SU-DHL-6 (cell line): ENCODE measurements around the gene TBKBP1.

ENCODE experiments used
- EZH2phosphoT487 ChIP-seq: fragments of 200-600 bp; sonication (generic), shearing (Covaris generic); conservative IDR thresholded peaks from 2 replicates; pipeline ENCODE4 v1.6.1; 2018; ENCODE audit warnings: mild to moderate bottlenecking, antibody characterized with exemption, low read length, moderate library complexity, mixed read lengths
- TF ChIP-seq, protein P1 (sequence below): fragments of 200-600 bp; sonication (generic); IDR thresholded peaks from one replicate; pipeline ENCODE4 v1.5.1; 2017; ENCODE audit warnings: antibody characterized with exemption, mild to moderate bottlenecking, low read length, moderate library complexity; ENCODE audit not compliant: insufficient read depth, poor library complexity, severe bottlenecking

DNA sequence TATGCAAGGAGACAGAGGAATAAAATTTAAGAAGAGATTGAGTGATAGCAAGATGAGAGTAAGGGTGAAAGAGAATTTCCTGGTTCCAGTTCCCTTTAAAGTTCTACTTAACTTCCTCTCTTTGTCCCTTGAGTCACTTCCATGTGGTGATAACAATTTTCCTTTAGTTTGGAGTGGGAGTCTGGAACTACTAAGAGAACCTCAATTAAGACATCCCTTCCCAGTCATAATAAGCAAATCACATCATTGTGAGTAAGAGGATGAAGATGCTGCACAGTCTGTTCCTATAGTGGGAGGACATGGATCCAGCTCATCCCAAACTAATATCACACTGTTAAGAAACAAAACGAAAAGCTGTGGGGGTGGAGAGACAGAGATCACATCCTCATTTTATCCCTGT, 63.4 kb downstream of the TBKBP1 start:
- TF ChIP-seq, protein P1, sequence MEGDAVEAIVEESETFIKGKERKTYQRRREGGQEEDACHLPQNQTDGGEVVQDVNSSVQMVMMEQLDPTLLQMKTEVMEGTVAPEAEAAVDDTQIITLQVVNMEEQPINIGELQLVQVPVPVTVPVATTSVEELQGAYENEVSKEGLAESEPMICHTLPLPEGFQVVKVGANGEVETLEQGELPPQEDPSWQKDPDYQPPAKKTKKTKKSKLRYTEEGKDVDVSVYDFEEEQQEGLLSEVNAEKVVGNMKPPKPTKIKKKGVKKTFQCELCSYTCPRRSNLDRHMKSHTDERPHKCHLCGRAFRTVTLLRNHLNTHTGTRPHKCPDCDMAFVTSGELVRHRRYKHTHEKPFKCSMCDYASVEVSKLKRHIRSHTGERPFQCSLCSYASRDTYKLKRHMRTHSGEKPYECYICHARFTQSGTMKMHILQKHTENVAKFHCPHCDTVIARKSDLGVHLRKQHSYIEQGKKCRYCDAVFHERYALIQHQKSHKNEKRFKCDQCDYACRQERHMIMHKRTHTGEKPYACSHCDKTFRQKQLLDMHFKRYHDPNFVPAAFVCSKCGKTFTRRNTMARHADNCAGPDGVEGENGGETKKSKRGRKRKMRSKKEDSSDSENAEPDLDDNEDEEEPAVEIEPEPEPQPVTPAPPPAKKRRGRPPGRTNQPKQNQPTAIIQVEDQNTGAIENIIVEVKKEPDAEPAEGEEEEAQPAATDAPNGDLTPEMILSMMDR = no peak
- TF ChIP-seq EZH2phosphoT487 = no peak
